Measurements from ENCODE around the gene ALS2CL. TPM values are rescaled to one million over a fixed set of nuclear protein-coding genes. Genes with fewer than 3 reads are reported as not detected.

ALS2CL gene
- total RNA-seq, 1 donor from 2014 or later: 13.5 TPM

DNA sequence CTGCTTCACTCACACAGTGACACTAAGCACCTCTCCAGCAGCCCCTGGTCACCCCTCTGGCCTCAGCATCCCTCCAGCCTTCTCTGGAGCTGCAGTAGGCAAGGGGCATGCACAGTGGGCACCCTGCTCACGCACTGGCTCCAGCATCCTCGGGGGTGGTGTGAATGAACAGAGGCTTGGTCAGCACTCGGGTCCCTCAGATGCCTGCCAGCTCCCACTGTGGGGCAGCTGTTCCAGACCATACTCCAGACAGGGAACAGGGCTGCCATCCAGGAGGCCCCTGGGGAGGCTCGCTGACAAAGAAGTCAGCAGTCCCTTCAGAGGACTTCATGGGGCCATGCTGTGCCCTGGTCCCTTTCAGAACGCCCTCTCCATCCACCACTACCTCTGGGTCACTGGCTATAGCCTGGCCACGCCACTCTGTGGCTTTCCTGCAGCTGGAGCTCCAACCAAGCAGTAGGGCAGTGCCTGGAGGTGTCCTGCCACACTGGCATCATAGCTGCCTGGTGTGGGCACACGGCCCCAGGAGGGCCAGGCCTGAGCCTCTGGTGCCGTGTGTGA is 26.3 kb downstream of the ALS2CL start:
- Histone ChIP-seq H4K20me1 (ENCODE audit: insufficient read depth, low read length) (no peaks in the 10 kb centered on the region), H3K27me3 (ENCODE audit: insufficient read depth, low read length) (no peaks in the 10 kb centered on the region), H3K4me1 (ENCODE audit: insufficient read depth, low read length) (peaks cover 10% of the 10 kb centered on the region), H3K79me2 (ENCODE audit: insufficient read depth, low read length) (no peaks in the 10 kb centered on the region), H3K27ac (ENCODE audit: low read depth, low read length) (no peak overlapping the region), H3K4me2 (ENCODE audit: low read length) (no peak overlapping the region), H3K4me3 (ENCODE audit: insufficient read depth, low read depth, low read length) (no peak overlapping the region), H3K9ac (ENCODE audit: low read length) (no peak overlapping the region), H2AFZ (ENCODE audit: low read depth, low read length) (no peak overlapping the region), H3K9me3 (ENCODE audit: insufficient read depth, low read depth, low read length) (no peaks in the 10 kb centered on the region), H3K36me3 (ENCODE audit: insufficient read depth, low read length) (no peaks in the 10 kb centered on the region)
- H3K4me3 Mint-ChIP-seq (ENCODE audit: unreplicated experiment): no peak overlapping the region
- DNase-seq (ENCODE audit: low read depth) (no peak), FAIRE-seq (no peak)
- TF ChIP-seq, protein P1, sequence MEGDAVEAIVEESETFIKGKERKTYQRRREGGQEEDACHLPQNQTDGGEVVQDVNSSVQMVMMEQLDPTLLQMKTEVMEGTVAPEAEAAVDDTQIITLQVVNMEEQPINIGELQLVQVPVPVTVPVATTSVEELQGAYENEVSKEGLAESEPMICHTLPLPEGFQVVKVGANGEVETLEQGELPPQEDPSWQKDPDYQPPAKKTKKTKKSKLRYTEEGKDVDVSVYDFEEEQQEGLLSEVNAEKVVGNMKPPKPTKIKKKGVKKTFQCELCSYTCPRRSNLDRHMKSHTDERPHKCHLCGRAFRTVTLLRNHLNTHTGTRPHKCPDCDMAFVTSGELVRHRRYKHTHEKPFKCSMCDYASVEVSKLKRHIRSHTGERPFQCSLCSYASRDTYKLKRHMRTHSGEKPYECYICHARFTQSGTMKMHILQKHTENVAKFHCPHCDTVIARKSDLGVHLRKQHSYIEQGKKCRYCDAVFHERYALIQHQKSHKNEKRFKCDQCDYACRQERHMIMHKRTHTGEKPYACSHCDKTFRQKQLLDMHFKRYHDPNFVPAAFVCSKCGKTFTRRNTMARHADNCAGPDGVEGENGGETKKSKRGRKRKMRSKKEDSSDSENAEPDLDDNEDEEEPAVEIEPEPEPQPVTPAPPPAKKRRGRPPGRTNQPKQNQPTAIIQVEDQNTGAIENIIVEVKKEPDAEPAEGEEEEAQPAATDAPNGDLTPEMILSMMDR (IDR thresholded peaks at IDR 0.05; ENCODE audit: insufficient read depth, low read depth, low read length): no peak
- TF ChIP-seq EZH2 (IDR thresholded peaks at IDR 0.05; ENCODE audit: insufficient read depth, low read length): no peak
- no peak overlapping the region for H3K27ac Mint-ChIP-seq (ENCODE audit: unreplicated experiment)
- peaks cover 3% of the 10 kb centered on the region for H3K9me3 Mint-ChIP-seq (ENCODE audit: unreplicated experiment)
- H3K27me3 Mint-ChIP-seq (ENCODE audit: low read depth, unreplicated experiment): peaks cover 39% of the 10 kb centered on the region
- peaks cover 2% of the 10 kb centered on the region for H3K36me3 Mint-ChIP-seq (ENCODE audit: low read depth, unreplicated experiment)
- peaks cover 14% of the 10 kb centered on the region for H3K4me1 Mint-ChIP-seq (ENCODE audit: low read depth, unreplicated experiment)

DNA sequence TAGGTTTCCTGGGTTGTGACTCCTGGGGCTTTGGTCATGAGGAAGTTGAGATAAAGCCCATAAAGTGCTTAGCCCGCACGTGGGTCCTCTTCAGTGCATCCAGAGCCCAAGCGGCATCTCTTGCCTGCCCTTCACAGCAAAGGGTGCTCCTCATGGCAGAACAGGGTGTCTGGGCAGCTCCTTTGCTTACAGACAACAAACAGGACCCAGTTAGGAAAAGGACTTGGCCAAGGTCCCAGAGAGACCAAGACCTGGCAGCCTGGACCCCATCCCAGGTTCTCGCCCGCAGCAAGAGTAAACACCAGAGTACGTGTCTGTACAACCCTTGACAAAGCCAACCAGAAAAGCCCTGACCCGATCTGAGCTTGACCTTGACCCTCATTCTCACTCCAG is 27.0 kb downstream of the ALS2CL start:
- no peaks in the 10 kb centered on the region for H4K20me1 ChIP-seq (ENCODE audit: insufficient read depth, low read length)
- H3K4me3 ChIP-seq (ENCODE audit: insufficient read depth, low read depth, low read length): no peak overlapping the region
- Mint-ChIP-seq H3K9me3 (ENCODE audit: unreplicated experiment) (peaks cover 3% of the 10 kb centered on the region), H3K36me3 (ENCODE audit: low read depth, unreplicated experiment) (peaks cover 2% of the 10 kb centered on the region), H3K4me1 (ENCODE audit: low read depth, unreplicated experiment) (peaks cover 18% of the 10 kb centered on the region), H3K27me3 (ENCODE audit: low read depth, unreplicated experiment) (peaks cover 45% of the 10 kb centered on the region), H3K4me3 (ENCODE audit: unreplicated experiment) (no peak overlapping the region), H3K27ac (ENCODE audit: unreplicated experiment) (no peak overlapping the region)
- FAIRE-seq (no peak), DNase-seq (ENCODE audit: low read depth) (no peak)
- H3K79me2 ChIP-seq (ENCODE audit: insufficient read depth, low read length): no peaks in the 10 kb centered on the region
- no peak overlapping the region for H3K27ac ChIP-seq (ENCODE audit: low read depth, low read length)
- peaks cover 10% of the 10 kb centered on the region for H3K4me1 ChIP-seq (ENCODE audit: insufficient read depth, low read length)
- no peak overlapping the region for H2AFZ ChIP-seq (ENCODE audit: low read depth, low read length)
- H3K4me2 ChIP-seq (ENCODE audit: low read length): no peak overlapping the region
- no peaks in the 10 kb centered on the region for H3K27me3 ChIP-seq (ENCODE audit: insufficient read depth, low read length)
- H3K9me3 ChIP-seq (ENCODE audit: insufficient read depth, low read depth, low read length): no peaks in the 10 kb centered on the region
- no peak overlapping the region for H3K9ac ChIP-seq (ENCODE audit: low read length)
- TF ChIP-seq, protein P1 (IDR thresholded peaks at IDR 0.05; ENCODE audit: insufficient read depth, low read depth, low read length): no peak
- no peaks in the 10 kb centered on the region for H3K36me3 ChIP-seq (ENCODE audit: insufficient read depth, low read length)

DNA sequence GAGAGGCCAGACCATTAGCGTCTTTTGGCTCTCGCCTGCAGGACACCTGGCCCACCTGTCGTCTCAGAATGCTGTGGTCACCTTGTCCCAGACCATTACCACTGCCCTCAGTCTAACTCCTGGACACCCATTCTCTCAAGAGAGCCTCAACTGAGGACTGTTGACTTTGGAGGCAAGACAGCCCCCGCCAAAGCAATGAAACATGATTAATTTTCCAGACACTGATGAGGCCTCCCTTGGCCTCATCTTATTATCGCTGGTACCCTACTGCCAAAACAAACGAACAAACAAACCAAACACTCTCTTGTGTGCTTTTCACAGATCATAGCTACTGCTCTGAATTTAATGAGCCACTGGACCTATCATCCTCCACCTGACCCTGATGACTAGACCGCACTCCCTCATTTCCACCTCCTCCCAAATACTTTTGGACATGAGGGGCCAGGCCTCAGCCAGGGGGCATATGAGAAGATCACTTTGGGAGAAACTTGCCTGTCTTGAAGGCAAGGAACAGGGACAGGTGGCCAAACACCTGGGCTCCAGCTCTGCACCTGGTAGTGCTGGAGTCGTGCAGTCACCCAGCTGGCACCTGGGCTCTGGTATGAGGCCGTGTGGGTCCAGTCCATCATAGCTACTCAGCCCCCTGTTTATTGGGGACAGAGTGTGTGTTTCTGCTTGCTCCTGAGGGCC is 27.6 kb downstream of the ALS2CL start:
- Histone ChIP-seq H3K27ac (ENCODE audit: low read depth, low read length) (no peak overlapping the region), H2AFZ (ENCODE audit: low read depth, low read length) (no peak overlapping the region), H3K9ac (ENCODE audit: low read length) (no peak overlapping the region), H3K36me3 (ENCODE audit: insufficient read depth, low read length) (no peaks in the 10 kb centered on the region), H3K27me3 (ENCODE audit: insufficient read depth, low read length) (no peaks in the 10 kb centered on the region), H3K4me2 (ENCODE audit: low read length) (no peak overlapping the region), H3K79me2 (ENCODE audit: insufficient read depth, low read length) (no peaks in the 10 kb centered on the region), H3K4me1 (ENCODE audit: insufficient read depth, low read length) (peaks cover 10% of the 10 kb centered on the region), H3K4me3 (ENCODE audit: insufficient read depth, low read depth, low read length) (no peak overlapping the region), H3K9me3 (ENCODE audit: insufficient read depth, low read depth, low read length) (no peaks in the 10 kb centered on the region), H4K20me1 (ENCODE audit: insufficient read depth, low read length) (no peaks in the 10 kb centered on the region)
- Mint-ChIP-seq H3K27ac (ENCODE audit: unreplicated experiment) (no peak overlapping the region), H3K9me3 (ENCODE audit: unreplicated experiment) (peaks cover 3% of the 10 kb centered on the region), H3K36me3 (ENCODE audit: low read depth, unreplicated experiment) (no peaks in the 10 kb centered on the region), H3K4me1 (ENCODE audit: low read depth, unreplicated experiment) (peaks cover 18% of the 10 kb centered on the region), H3K27me3 (ENCODE audit: low read depth, unreplicated experiment) (peaks cover 46% of the 10 kb centered on the region), H3K4me3 (ENCODE audit: unreplicated experiment) (no peak overlapping the region)
- no peak for TF ChIP-seq EZH2 (IDR thresholded peaks at IDR 0.05; ENCODE audit: insufficient read depth, low read length)
- TF ChIP-seq, protein P1 (IDR thresholded peaks at IDR 0.05; ENCODE audit: insufficient read depth, low read depth, low read length): no peak
- no peak for DNase-seq (ENCODE audit: low read depth)
- no peak for FAIRE-seq

Measured in astrocyte (in vitro differentiated cells and primary cell).